ENCODE data around the gene CHRM5.

DNA sequence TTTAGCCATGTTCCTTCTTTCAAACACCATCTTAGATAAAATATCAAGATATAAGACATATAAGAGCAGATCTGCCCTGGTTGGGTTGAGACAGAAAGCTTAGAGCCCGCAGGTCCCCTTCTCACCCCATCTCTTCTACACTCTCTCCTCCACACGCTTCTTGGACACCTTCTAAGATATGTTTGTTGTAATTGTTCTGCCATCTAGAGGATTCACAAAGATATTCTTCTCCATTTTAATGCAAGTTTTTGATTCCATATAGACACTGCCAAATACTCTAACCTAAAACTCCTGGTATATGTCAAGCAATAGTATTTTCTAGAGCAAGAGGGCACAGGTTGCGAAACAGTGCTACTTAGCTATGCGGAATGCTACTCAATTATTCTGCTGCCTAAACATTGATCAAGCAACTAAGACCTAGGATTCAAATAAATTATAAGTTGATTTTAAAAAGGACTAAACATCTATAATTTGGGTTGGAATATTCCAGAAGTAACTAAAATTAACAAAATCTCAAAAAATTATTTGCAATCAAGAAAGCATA, 6.8 kb downstream of the CHRM5 start:
- TF ChIP-seq, protein P1, sequence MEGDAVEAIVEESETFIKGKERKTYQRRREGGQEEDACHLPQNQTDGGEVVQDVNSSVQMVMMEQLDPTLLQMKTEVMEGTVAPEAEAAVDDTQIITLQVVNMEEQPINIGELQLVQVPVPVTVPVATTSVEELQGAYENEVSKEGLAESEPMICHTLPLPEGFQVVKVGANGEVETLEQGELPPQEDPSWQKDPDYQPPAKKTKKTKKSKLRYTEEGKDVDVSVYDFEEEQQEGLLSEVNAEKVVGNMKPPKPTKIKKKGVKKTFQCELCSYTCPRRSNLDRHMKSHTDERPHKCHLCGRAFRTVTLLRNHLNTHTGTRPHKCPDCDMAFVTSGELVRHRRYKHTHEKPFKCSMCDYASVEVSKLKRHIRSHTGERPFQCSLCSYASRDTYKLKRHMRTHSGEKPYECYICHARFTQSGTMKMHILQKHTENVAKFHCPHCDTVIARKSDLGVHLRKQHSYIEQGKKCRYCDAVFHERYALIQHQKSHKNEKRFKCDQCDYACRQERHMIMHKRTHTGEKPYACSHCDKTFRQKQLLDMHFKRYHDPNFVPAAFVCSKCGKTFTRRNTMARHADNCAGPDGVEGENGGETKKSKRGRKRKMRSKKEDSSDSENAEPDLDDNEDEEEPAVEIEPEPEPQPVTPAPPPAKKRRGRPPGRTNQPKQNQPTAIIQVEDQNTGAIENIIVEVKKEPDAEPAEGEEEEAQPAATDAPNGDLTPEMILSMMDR (IDR thresholded peaks at IDR 0.05) = no peak
- TF ChIP-seq EZH2 (IDR thresholded peaks at IDR 0.05; ENCODE audit: borderline replicate concordance, insufficient read depth, low read depth, low read length, poor library complexity, severe bottlenecking) = no peak

Data from B cell (primary cell).